Immature natural killer cell (primary cell): ENCODE data around the gene R3HDM2. TPM values are rescaled to one million over a fixed set of nuclear protein-coding genes. Genes with fewer than 3 reads are reported as not detected.

Experiments
- DNase-seq, 3 donors: peaks; one replicate each; pipeline ENCODE4 v3.0.0; 2022; ENCODE audit warnings: mixed read lengths in 1 of 3
- H3K27ac Mint-ChIP-seq, 6 donors: one replicate each; pipeline ENCODE4 v1.8.0; 2020; ENCODE audit warnings: mixed read lengths in 6 of 6, mild to moderate bottlenecking in 5 of 6, inconsistent platforms in 4 of 6, moderate library complexity in 3 of 6
- H3K27me3 Mint-ChIP-seq, 3 donors: one replicate each; pipeline ENCODE4 v1.8.0; 2020 to 2021; ENCODE audit warnings: low read depth in 3 of 3, mild to moderate bottlenecking in 3 of 3, mixed read lengths in 3 of 3, moderate library complexity in 3 of 3, inconsistent platforms in 1 of 3
- H3K36me3 Mint-ChIP-seq, 3 donors: one replicate each; pipeline ENCODE4 v1.8.0; 2020; ENCODE audit warnings: mixed read lengths in 3 of 3, inconsistent platforms in 2 of 3, mild to moderate bottlenecking in 2 of 3
- H3K4me1 Mint-ChIP-seq, 2 donors: one replicate each; pipeline ENCODE4 v1.8.0; 2020; ENCODE audit warnings: inconsistent platforms in 2 of 2, mild to moderate bottlenecking in 2 of 2, mixed read lengths in 2 of 2, moderate library complexity in 1 of 2
- H3K4me3 Mint-ChIP-seq, 5 donors: one replicate each; pipeline ENCODE4 v1.8.0; 2020; ENCODE audit warnings: mild to moderate bottlenecking in 5 of 5, mixed read lengths in 5 of 5, inconsistent platforms in 3 of 5, moderate library complexity in 3 of 5
- H3K9me3 Mint-ChIP-seq, 6 donors: one replicate each; pipeline ENCODE4 v1.8.0; 2020; ENCODE audit warnings: mild to moderate bottlenecking in 6 of 6, mixed read lengths in 6 of 6, inconsistent platforms in 4 of 6, moderate library complexity in 3 of 6
- polyA plus RNA-seq, 3 donors: library from polyadenylated mRNA; unstranded; fragments of 300-500 nt; fragmentation: Illumina TruSeq; gene quantifications; one replicate each; pipeline ENCODE4 v1.2.3, GENCODE V29; 2021

The R3HDM2 gene
- polyA plus RNA-seq, 3 donors from 2014 or later, result 0.12 to 19.0 (median 3.3) TPM

- peaks cover 16 to 30% (median 17%) of the 10 kb centered on the region in 3 donors for H3K36me3 Mint-ChIP-seq
- no peak for DNase-seq
- H3K27me3 Mint-ChIP-seq, result peaks cover 17 to 23% (median 18%) of the 10 kb centered on the region in 3 donors
- no peak overlapping the region for H3K27ac Mint-ChIP-seq
- H3K4me3 Mint-ChIP-seq, result no peak overlapping the region
- peaks cover 38 to 44% of the 10 kb centered on the region in 2 donors for H3K4me1 Mint-ChIP-seq
- no peaks in the 10 kb centered on the region for H3K9me3 Mint-ChIP-seq
Measured at GRCh38 chr12:57235017-57235727, 195.7 kb downstream of the R3HDM2 start.

- Mint-ChIP-seq H3K4me1 (peaks cover 40 to 44% of the 10 kb centered on the region in 2 donors), H3K27me3 (peaks cover 18 to 22% (median 18%) of the 10 kb centered on the region in 3 donors), H3K27ac (no peak overlapping the region), H3K36me3 (peaks cover 16 to 30% (median 17%) of the 10 kb centered on the region in 3 donors), H3K9me3 (no peaks in the 10 kb centered on the region), H3K4me3 (no peak overlapping the region)
- DNase-seq, result no peak
Measured at GRCh38 chr12:57234571-57235016, 196.2 kb downstream of the R3HDM2 start.

- no peak for DNase-seq
- Mint-ChIP-seq H3K36me3 (peaks cover 16 to 30% (median 17%) of the 10 kb centered on the region in 3 donors), H3K27me3 (peaks cover 19 to 22% (median 21%) of the 10 kb centered on the region in 3 donors), H3K27ac (no peak overlapping the region), H3K4me3 (no peak overlapping the region), H3K9me3 (no peaks in the 10 kb centered on the region), H3K4me1 (peaks cover 40 to 44% of the 10 kb centered on the region in 2 donors)
Measured at GRCh38 chr12:57234233-57234570, 196.6 kb downstream of the R3HDM2 start.

GRCh38 chr12:57233357-57234232 lies 197.2 kb downstream of the R3HDM2 start:
- peaks cover 16 to 22% (median 18%) of the 10 kb centered on the region in 3 donors for H3K27me3 Mint-ChIP-seq
- H3K4me1 Mint-ChIP-seq, result peaks cover 41 to 44% of the 10 kb centered on the region in 2 donors
- DNase-seq, result no peak
- H3K9me3 Mint-ChIP-seq, result no peaks in the 10 kb centered on the region
- H3K27ac Mint-ChIP-seq, result no peak overlapping the region
- H3K36me3 Mint-ChIP-seq, result peaks cover 16 to 30% (median 17%) of the 10 kb centered on the region in 3 donors
- H3K4me3 Mint-ChIP-seq, result no peak overlapping the region

GRCh38 chr12:57232156-57232756 lies 198.6 kb downstream of the R3HDM2 start:
- no peak overlapping the region for H3K4me3 Mint-ChIP-seq
- no peak overlapping the region for H3K27ac Mint-ChIP-seq
- peaks cover 17 to 21% (median 18%) of the 10 kb centered on the region in 3 donors for H3K27me3 Mint-ChIP-seq
- no peaks in the 10 kb centered on the region for H3K9me3 Mint-ChIP-seq
- no peak for DNase-seq
- peaks cover 32 to 40% of the 10 kb centered on the region in 2 donors for H3K4me1 Mint-ChIP-seq
- H3K36me3 Mint-ChIP-seq, result peaks cover 16 to 30% (median 17%) of the 10 kb centered on the region in 3 donors

GRCh38 chr12:57231276-57232021 lies 199.4 kb downstream of the R3HDM2 start:
- peak overlapping the region in 4 of 5 donors; percentile 94 to 99 (median 96) for H3K4me3 Mint-ChIP-seq
- H3K4me1 Mint-ChIP-seq, result peaks cover 34 to 45% of the 10 kb centered on the region in 2 donors
- no peaks in the 10 kb centered on the region for H3K9me3 Mint-ChIP-seq
- H3K36me3 Mint-ChIP-seq, result peaks cover 16 to 30% (median 17%) of the 10 kb centered on the region in 3 donors
- H3K27me3 Mint-ChIP-seq, result peaks cover 14 to 23% (median 21%) of the 10 kb centered on the region in 3 donors
- H3K27ac Mint-ChIP-seq, result no peak overlapping the region
- no peak for DNase-seq

- Mint-ChIP-seq H3K27ac (peak overlapping the region in 5 of 6 donors; percentile 7 to 93 (median 92)), H3K36me3 (peaks cover 16 to 30% (median 17%) of the 10 kb centered on the region in 3 donors), H3K4me1 (peaks cover 37 to 48% of the 10 kb centered on the region in 2 donors), H3K9me3 (no peaks in the 10 kb centered on the region), H3K4me3 (peak overlapping the region; percentile 94 to 99 (median 96)), H3K27me3 (peaks cover 20 to 27% (median 20%) of the 10 kb centered on the region in 3 donors)
- DNase-seq, result no peak
Measured at GRCh38 chr12:57230381-57231155, 200.3 kb downstream of the R3HDM2 start.

- no peaks in the 10 kb centered on the region for H3K9me3 Mint-ChIP-seq
- DNase-seq, result peak; percentile 89 to 93 (median 93)
- peaks cover 42 to 56% of the 10 kb centered on the region in 2 donors for H3K4me1 Mint-ChIP-seq
- H3K27ac Mint-ChIP-seq, result peak within 1 kb of the TSS; percentile 72 to 97 (median 92)
- peaks cover 20 to 29% (median 25%) of the 10 kb centered on the region in 3 donors for H3K27me3 Mint-ChIP-seq
- peaks cover 16 to 27% (median 17%) of the 10 kb centered on the region in 3 donors for H3K36me3 Mint-ChIP-seq
- peak within 1 kb of the TSS; percentile 94 to 99 (median 96) for H3K4me3 Mint-ChIP-seq
Measured at GRCh38 chr12:57229634-57230380, 201.0 kb downstream of the R3HDM2 start, which contains the start of gene SHMT2. Gene SHMT2, plus strand, starts transcription at chr12:57229711. Its CDS starts 68 bp downstream, at chr12:57229779.

- H3K27me3 Mint-ChIP-seq, result peaks cover 20 to 29% (median 25%) of the 10 kb centered on the region in 3 donors
- H3K4me1 Mint-ChIP-seq, result peaks cover 47 to 59% of the 10 kb centered on the region in 2 donors
- H3K27ac Mint-ChIP-seq, result peak overlapping the region; percentile 6 to 97 (median 92)
- DNase-seq, result peak in 1 of 3 donors; percentile 56
- peak overlapping the region; percentile 94 to 99 (median 96) for H3K4me3 Mint-ChIP-seq
- peaks cover 10 to 21% (median 10%) of the 10 kb centered on the region in 3 donors for H3K36me3 Mint-ChIP-seq
- no peaks in the 10 kb centered on the region for H3K9me3 Mint-ChIP-seq
Measured at GRCh38 chr12:57229046-57229633, 201.7 kb downstream of the R3HDM2 start.

- Mint-ChIP-seq H3K27ac (no peak overlapping the region), H3K4me3 (peak overlapping the region in 4 of 5 donors; percentile 14 to 63 (median 30)), H3K27me3 (peaks cover 29 to 42% (median 34%) of the 10 kb centered on the region in 3 donors)
Measured at GRCh38 chr12:57227315-57228115, 203.3 kb downstream of the R3HDM2 start.

More at GRCh38 chr12:57227315-57228115, 203.3 kb downstream of the R3HDM2 start:
- Mint-ChIP-seq H3K36me3 (peaks cover 0 to 8% (median 0%) of the 10 kb centered on the region in 3 donors), H3K9me3 (no peaks in the 10 kb centered on the region), H3K4me1 (peaks cover 63 to 75% of the 10 kb centered on the region in 2 donors)
- DNase-seq, result no peak
